Calu3 (cell line): ENCODE data around the gene RPH3AL. TPM values are rescaled to one million over a fixed set of nuclear protein-coding genes. Genes with fewer than 3 reads are reported as not detected.

Experiments
- BruUV-seq: library from RNA; stranded (reverse); fragments of 400-500 nt; replicated peaks from 2 replicates; lab custom pipeline; 2021; lab: Mats Ljungman, UMichigan
- CTCF ChIA-PET: fragments of 300-600 bp; sonication (Branson Sonifier 250); formaldehyde crosslinking; loops from one replicate; lab custom pipeline; 2022; ENCODE audit warnings: antibody characterized with exemption; lab: Charles Lee
- DNase-seq: peaks from one replicate; pipeline ENCODE4 v3.0.0; 2022
- H3K27ac Mint-ChIP-seq: one replicate; pipeline ENCODE4 v1.8.0; 2022; ENCODE audit warnings: mixed read lengths; ENCODE audit not compliant: unreplicated experiment
- H3K27me3 Mint-ChIP-seq: one replicate; pipeline ENCODE4 v1.8.0; 2022; ENCODE audit warnings: mixed read lengths; ENCODE audit not compliant: unreplicated experiment
- H3K36me3 Mint-ChIP-seq: one replicate; pipeline ENCODE4 v1.8.0; 2022; ENCODE audit warnings: mild to moderate bottlenecking, moderate library complexity, mixed read lengths; ENCODE audit not compliant: insufficient read depth, unreplicated experiment
- H3K4me1 Mint-ChIP-seq: one replicate; pipeline ENCODE4 v1.8.0; 2022; ENCODE audit warnings: mild to moderate bottlenecking, low read depth, mixed read lengths; ENCODE audit not compliant: unreplicated experiment
- H3K4me3 Mint-ChIP-seq: one replicate; pipeline ENCODE4 v1.8.0; 2022; ENCODE audit warnings: mild to moderate bottlenecking, low read depth, moderate library complexity, mixed read lengths; ENCODE audit not compliant: unreplicated experiment
- H3K9me3 Mint-ChIP-seq: one replicate; pipeline ENCODE4 v1.8.0; 2022; ENCODE audit warnings: low read depth, mixed read lengths; ENCODE audit not compliant: unreplicated experiment
- intact Hi-C: fragments of 100-400 bp; cut with micrococcal nuclease; formaldehyde crosslinking; loops from one replicate; pipeline ENCODE4 v1.10.0; 2022; ENCODE audit not compliant: unreplicated experiment
- total RNA-seq: library from RNA; stranded (reverse); gene quantifications from 2 replicates; pipeline ENCODE4 v1.2.3, GENCODE V29; 2022
- TF ChIP-seq, protein P1 (sequence below): fragments of 200-600 bp; IDR thresholded peaks from one replicate; pipeline ENCODE4 v1.8.0; 2022; ENCODE audit warnings: antibody characterized with exemption; ENCODE audit not compliant: unreplicated experiment

Gene RPH3AL
- total RNA-seq, 1 experiment from 2014 or later = 14.1 TPM

DNA sequence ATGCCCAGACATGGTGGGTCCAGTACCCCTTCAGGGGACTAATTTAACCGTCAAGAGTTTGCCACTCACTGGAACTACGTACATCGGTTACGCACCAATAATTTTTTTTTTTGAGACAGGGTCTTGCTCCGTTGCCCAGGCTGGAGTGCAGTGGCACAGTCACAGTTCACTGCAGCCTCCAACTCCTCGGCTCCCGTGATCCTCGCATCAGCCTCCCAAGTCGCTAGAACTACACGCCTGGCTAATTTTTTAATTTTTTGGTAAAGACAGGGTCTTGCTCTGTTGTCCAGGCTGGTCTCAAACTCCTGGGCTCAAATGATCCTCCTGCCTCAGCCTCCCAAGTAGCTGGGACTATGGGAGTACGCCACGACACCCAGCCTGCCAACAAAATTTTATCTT is 15.6 kb downstream of the RPH3AL start:
- CTCF ChIA-PET = no interaction called here
- no peaks in the 10 kb centered on the region for H3K36me3 Mint-ChIP-seq
- H3K27me3 Mint-ChIP-seq = no peaks in the 10 kb centered on the region
- no TSS peak for BruUV-seq
- TF ChIP-seq, protein P1, sequence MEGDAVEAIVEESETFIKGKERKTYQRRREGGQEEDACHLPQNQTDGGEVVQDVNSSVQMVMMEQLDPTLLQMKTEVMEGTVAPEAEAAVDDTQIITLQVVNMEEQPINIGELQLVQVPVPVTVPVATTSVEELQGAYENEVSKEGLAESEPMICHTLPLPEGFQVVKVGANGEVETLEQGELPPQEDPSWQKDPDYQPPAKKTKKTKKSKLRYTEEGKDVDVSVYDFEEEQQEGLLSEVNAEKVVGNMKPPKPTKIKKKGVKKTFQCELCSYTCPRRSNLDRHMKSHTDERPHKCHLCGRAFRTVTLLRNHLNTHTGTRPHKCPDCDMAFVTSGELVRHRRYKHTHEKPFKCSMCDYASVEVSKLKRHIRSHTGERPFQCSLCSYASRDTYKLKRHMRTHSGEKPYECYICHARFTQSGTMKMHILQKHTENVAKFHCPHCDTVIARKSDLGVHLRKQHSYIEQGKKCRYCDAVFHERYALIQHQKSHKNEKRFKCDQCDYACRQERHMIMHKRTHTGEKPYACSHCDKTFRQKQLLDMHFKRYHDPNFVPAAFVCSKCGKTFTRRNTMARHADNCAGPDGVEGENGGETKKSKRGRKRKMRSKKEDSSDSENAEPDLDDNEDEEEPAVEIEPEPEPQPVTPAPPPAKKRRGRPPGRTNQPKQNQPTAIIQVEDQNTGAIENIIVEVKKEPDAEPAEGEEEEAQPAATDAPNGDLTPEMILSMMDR = no peak
- H3K4me1 Mint-ChIP-seq = no peaks in the 10 kb centered on the region
- DNase-seq = no peak
- no peak overlapping the region for H3K27ac Mint-ChIP-seq
- no peaks in the 10 kb centered on the region for H3K9me3 Mint-ChIP-seq
- no peak overlapping the region for H3K4me3 Mint-ChIP-seq
- intact Hi-C loops = no loop called here

DNA sequence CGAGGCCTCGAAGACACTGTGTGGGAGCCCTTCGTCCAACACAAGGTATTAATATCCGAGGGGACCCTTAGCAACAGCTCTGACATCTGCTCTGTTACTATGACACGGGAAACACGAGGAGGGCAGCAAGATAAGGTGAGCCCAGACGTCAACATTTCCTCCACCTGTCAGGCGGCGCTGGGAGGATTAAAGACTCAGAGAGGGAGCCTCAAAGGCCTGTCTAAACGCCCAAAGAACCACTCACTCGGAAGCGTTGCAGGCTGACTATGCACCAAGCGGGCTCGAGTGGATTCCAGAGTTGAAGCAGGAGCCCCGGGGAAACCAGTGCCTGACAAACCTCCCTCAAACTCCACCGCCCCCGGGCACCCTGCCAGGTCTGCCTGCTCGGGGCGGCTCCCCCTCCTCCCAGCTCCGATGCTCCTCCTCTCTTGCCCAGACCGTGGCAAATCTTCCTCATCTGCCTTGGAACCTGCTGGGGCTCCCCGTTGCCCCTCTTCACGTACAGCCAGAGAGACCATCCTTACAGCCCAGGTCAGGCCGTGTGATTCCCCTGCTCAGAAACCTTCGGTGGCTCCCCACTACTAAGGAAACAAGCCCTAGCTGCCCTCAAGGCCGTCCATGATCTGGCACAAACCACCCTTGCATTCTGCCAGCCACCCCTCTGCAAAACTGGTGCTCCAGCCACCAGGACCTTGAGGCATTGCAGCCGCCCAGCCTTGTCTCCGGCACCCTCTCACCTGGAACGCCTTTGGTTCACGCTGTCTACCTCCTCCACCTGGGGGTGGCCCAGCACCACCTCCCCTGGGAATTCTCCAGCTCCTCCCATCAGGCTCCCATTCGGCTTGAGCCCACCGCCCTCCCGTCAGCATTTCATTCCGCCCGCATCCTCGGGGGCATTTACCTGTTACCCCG is 16.2 kb downstream of the RPH3AL start:
- Mint-ChIP-seq H3K27ac (no peak overlapping the region), H3K36me3 (no peaks in the 10 kb centered on the region), H3K27me3 (no peaks in the 10 kb centered on the region), H3K4me3 (no peak overlapping the region), H3K4me1 (no peaks in the 10 kb centered on the region), H3K9me3 (no peaks in the 10 kb centered on the region)
- CTCF ChIA-PET = no interaction called here
- no peak for DNase-seq
- no TSS peak for BruUV-seq
- intact Hi-C loops = no loop called here
- TF ChIP-seq, protein P1 = no peak

DNA sequence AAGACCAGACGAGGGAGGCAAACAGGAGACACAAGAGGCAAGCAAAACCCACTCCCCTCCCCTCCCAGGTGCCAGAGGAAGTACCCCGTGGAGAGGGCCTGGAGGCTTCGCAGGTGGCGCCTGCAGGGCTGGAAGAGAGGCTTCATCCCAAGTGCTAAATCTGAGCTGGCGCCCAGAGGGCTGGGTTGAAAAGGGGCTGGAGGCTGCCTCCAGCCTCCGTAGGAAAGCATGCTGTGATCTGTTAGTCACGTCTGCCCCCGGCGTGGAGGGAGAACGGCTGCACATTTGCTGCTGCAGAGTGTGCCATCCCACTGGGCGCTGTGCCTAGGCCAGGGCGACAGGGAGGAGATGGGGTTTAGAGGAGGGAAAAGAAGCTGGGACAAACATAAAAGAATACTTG is 16.9 kb downstream of the RPH3AL start:
- H3K27ac Mint-ChIP-seq = no peak overlapping the region
- intact Hi-C loops = no loop called here
- H3K36me3 Mint-ChIP-seq = no peaks in the 10 kb centered on the region
- no TSS peak for BruUV-seq
- TF ChIP-seq, protein P1 = no peak
- DNase-seq = no peak
- H3K4me3 Mint-ChIP-seq = no peak overlapping the region
- CTCF ChIA-PET = no interaction called here
- H3K4me1 Mint-ChIP-seq = no peaks in the 10 kb centered on the region
- no peaks in the 10 kb centered on the region for H3K9me3 Mint-ChIP-seq
- H3K27me3 Mint-ChIP-seq = no peaks in the 10 kb centered on the region

GRCh38 chr17:334974-335481 is 17.6 kb downstream of the RPH3AL start:
- H3K4me3 Mint-ChIP-seq = no peak overlapping the region
- intact Hi-C loops = no loop called here
- BruUV-seq = no TSS peak

More at GRCh38 chr17:334974-335481, 17.6 kb downstream of the RPH3AL start:
- no peaks in the 10 kb centered on the region for H3K9me3 Mint-ChIP-seq
- H3K27ac Mint-ChIP-seq = no peak overlapping the region
- TF ChIP-seq, protein P1 = no peak
- no peaks in the 10 kb centered on the region for H3K27me3 Mint-ChIP-seq
- H3K36me3 Mint-ChIP-seq = no peaks in the 10 kb centered on the region
- H3K4me1 Mint-ChIP-seq = no peaks in the 10 kb centered on the region
- DNase-seq = no peak
- CTCF ChIA-PET = no interaction called here
